GM18526 (cell line): Measurements from ENCODE around the gene FOXB1.

Experiments
- POLR2A ChIP-seq: IDR thresholded peaks from 3 replicates; pipeline ENCODE4 v1.6.1; 2011; ENCODE audit not compliant: insufficient read length; ENCODE audit errors: extremely low read depth

FOXB1 gene

GRCh38 chr15:59995568-59996297 is 8.4 kb upstream of the FOXB1 start:
- no peak for TF ChIP-seq POLR2A

GRCh38 chr15:59996298-59997041 is 7.6 kb upstream of the FOXB1 start:
- TF ChIP-seq POLR2A = no peak

GRCh38 chr15:59997070-59997701 is 6.9 kb upstream of the FOXB1 start:
- no peak for TF ChIP-seq POLR2A

GRCh38 chr15:59998305-59998949 is 5.7 kb upstream of the FOXB1 start:
- TF ChIP-seq POLR2A = no peak

GRCh38 chr15:59998950-59999611 is 5.0 kb upstream of the FOXB1 start:
- no peak for TF ChIP-seq POLR2A

- no peak for TF ChIP-seq POLR2A
These were observed 4.4 kb upstream of the FOXB1 start for GRCh38 chr15:59999612-60000112.

- no peak for TF ChIP-seq POLR2A
These were observed 3.8 kb upstream of the FOXB1 start for GRCh38 chr15:60000113-60000823.

- TF ChIP-seq POLR2A = no peak
These were observed 3.1 kb upstream of the FOXB1 start for GRCh38 chr15:60000824-60001609.

- no peak for TF ChIP-seq POLR2A
These were observed 2.2 kb upstream of the FOXB1 start for GRCh38 chr15:60001610-60002527.

GRCh38 chr15:60002528-60003218 is 1.4 kb upstream of the FOXB1 start:
- no peak for TF ChIP-seq POLR2A

- no peak for TF ChIP-seq POLR2A
These were observed 685 bp upstream of the FOXB1 start for GRCh38 chr15:60003243-60004008.
